HCT116 (cell line): ENCODE measurements around the gene ITPR2. TPM values are rescaled to one million over a fixed set of nuclear protein-coding genes. Genes with fewer than 3 reads are reported as not detected.

Experiments used
- ATAC-seq: fragments of 200-7000 bp; cut with Tn5 transposase; 2 replicates; pipeline ENCODE4 v1.9.1; 2020; ENCODE audit warnings: mild to moderate bottlenecking, moderate library complexity
- BruUV-seq: library from RNA; stranded (reverse); fragments of 400-500 nt; replicated peaks from 2 replicates; lab custom pipeline; 2021; lab: Mats Ljungman, UMichigan
- CTCF ChIA-PET: fragments of 300-600 bp; sonication (Branson Sonifier 250); formaldehyde crosslinking; loops from one replicate; lab custom pipeline; 2021; ENCODE audit warnings: antibody characterized with exemption; lab: Charles Lee
- POLR2A ChIA-PET: fragments of 300-600, 350-600 bp; sonication (Branson Sonifier 250); formaldehyde crosslinking; loops from one replicate; lab custom pipeline; 2021; ENCODE audit warnings: antibody characterized with exemption; lab: Charles Lee
- RAD21 ChIA-PET, 2 experiments: fragments of 300-600 bp; sonication (Branson Sonifier 250); formaldehyde crosslinking; loops; one replicate each; lab custom pipeline; 2023; ENCODE audit warnings: low total read pairs in 2 of 2; ENCODE audit not compliant: uncharacterized antibody in 2 of 2, unreplicated experiment in 2 of 2, low non-redundant PET in 1 of 2; lab: Charles Lee
- DNase-seq: peaks from one replicate; pipeline ENCODE4 v3.0.0-alpha.2; 2010; ENCODE audit warnings: low read depth, low spot score
- H2AFZ ChIP-seq: fragments of 200-600 bp; shearing (Covaris generic), sonication (generic); 2 replicates; pipeline ENCODE4 v1.6.1; 2017; ENCODE audit warnings: low read depth, mixed run types, mixed read lengths, antibody characterized with exemption, low read length; ENCODE audit not compliant: poor library complexity, severe bottlenecking
- H3K27ac ChIP-seq: 2 replicates; pipeline ENCODE4 v1.5.1; 2012; ENCODE audit warnings: low read depth, low read length
- H3K27me3 ChIP-seq: fragments of 200-600 bp; sonication (generic); 2 replicates; pipeline ENCODE4 v1.6.1; 2016; ENCODE audit warnings: mixed run types, low read length, mixed read lengths; ENCODE audit not compliant: insufficient read depth
- H3K36me3 ChIP-seq, 2 experiments: fragments of 200-500 bp in 1 of 2; fragments of 200-600 bp in 1 of 2; sonication (Bioruptor generic) in 1 of 2; sonication (generic) in 1 of 2; 2 replicates each; pipeline versions ENCODE4 v1.5.1 to v1.6.1; 2014 to 2016; ENCODE audit warnings: low read length in 2 of 2, inconsistent platforms in 1 of 2, mixed read lengths in 1 of 2, mixed run types in 1 of 2; ENCODE audit not compliant: insufficient read depth in 2 of 2, control insufficient read depth in 1 of 2
- H3K4me1 ChIP-seq, 2 experiments: fragments of 200-600 bp in 1 of 2; sonication (generic) in 1 of 2; 2 replicates each; pipeline versions ENCODE4 v1.5.1 to v1.6.1; 2012 to 2017; ENCODE audit warnings: low read length in 2 of 2, inconsistent platforms in 1 of 2, mild to moderate bottlenecking in 1 of 2, mixed read lengths in 1 of 2, mixed run types in 1 of 2, moderate library complexity in 1 of 2; ENCODE audit not compliant: insufficient read depth in 2 of 2, control insufficient read depth in 1 of 2
- H3K4me2 ChIP-seq: fragments of 200-600 bp; sonication (generic); 2 replicates; pipeline ENCODE4 v1.6.1; 2017; ENCODE audit warnings: mixed run types, low read length, mixed read lengths
- H3K4me3 ChIP-seq, 2 experiments: fragments of 200-600 bp in 1 of 2; sonication (generic) in 1 of 2; replicated peaks in 1 of 2; 2 replicates each; pipeline ENCODE4 v1.5.1; 2011 to 2016; ENCODE audit warnings: low read length in 2 of 2, control low read depth in 1 of 2, low read depth in 1 of 2, mild to moderate bottlenecking in 1 of 2, mixed read lengths in 1 of 2, mixed run types in 1 of 2
- H3K79me2 ChIP-seq: fragments of 200-600 bp; sonication (generic); 2 replicates; pipeline ENCODE4 v1.6.1; 2017; ENCODE audit warnings: mild to moderate bottlenecking, mixed run types, low read length, moderate library complexity, mixed read lengths; ENCODE audit not compliant: insufficient read depth
- H3K9ac ChIP-seq: fragments of 200-600 bp; sonication (generic); 2 replicates; pipeline ENCODE4 v1.6.1; 2016; ENCODE audit warnings: low read length, mixed read lengths
- H3K9me2 ChIP-seq: fragments of 200-600 bp; sonication (generic), shearing (Covaris generic); 2 replicates; pipeline ENCODE4 v1.6.1; 2017; ENCODE audit warnings: mixed run types, mild to moderate bottlenecking, moderate library complexity; ENCODE audit not compliant: insufficient read depth
- H3K9me3 ChIP-seq, 2 experiments: fragments of 200-500 bp in 1 of 2; fragments of 200-600 bp in 1 of 2; sonication (Bioruptor generic) in 1 of 2; sonication (generic) in 1 of 2; 2 replicates each; pipeline ENCODE4 v1.6.1; 2014 to 2017; ENCODE audit warnings: low read length in 2 of 2, mixed read lengths in 2 of 2, inconsistent platforms in 1 of 2, low read depth in 1 of 2, mild to moderate bottlenecking in 1 of 2, mixed run types in 1 of 2, moderate library complexity in 1 of 2; ENCODE audit not compliant: control insufficient read depth in 1 of 2, insufficient read depth in 1 of 2
- H4K20me1 ChIP-seq: fragments of 200-600 bp; sonication (generic), shearing (Covaris generic); 2 replicates; pipeline ENCODE4 v1.6.1; 2017; ENCODE audit warnings: mixed run types, mild to moderate bottlenecking, moderate library complexity; ENCODE audit not compliant: insufficient read depth
- CBX3 ChIP-seq: IDR thresholded peaks from 2 replicates; pipeline ENCODE4 v1.6.1; 2012; ENCODE audit warnings: low read depth
- CEBPB ChIP-seq: IDR thresholded peaks from 2 replicates; pipeline ENCODE4 v1.6.1; 2012; ENCODE audit warnings: low read depth
- EGR1 ChIP-seq: IDR thresholded peaks from 2 replicates; pipeline ENCODE4 v1.6.1; 2012; ENCODE audit warnings: low read depth
- ELF1 ChIP-seq: IDR thresholded peaks from 2 replicates; pipeline ENCODE4 v1.6.1; 2012; ENCODE audit warnings: low read depth, borderline replicate concordance
- JUND ChIP-seq: IDR thresholded peaks from 2 replicates; pipeline ENCODE4 v1.6.1; 2012
- POLR2AphosphoS5 ChIP-seq: IDR thresholded peaks from 2 replicates; pipeline ENCODE4 v1.6.1; 2011; ENCODE audit warnings: mild to moderate bottlenecking, low read depth, low read length, moderate library complexity
- RAD21 ChIP-seq: IDR thresholded peaks from 2 replicates; pipeline ENCODE4 v1.6.1; 2012; ENCODE audit warnings: low read depth, mild to moderate bottlenecking
- SP1 ChIP-seq: IDR thresholded peaks from 2 replicates; pipeline ENCODE4 v1.6.1; 2012; ENCODE audit warnings: low read depth
- SRF ChIP-seq: IDR thresholded peaks from 2 replicates; pipeline ENCODE4 v1.6.1; 2012; ENCODE audit warnings: low read depth
- TCF7L2 ChIP-seq: IDR thresholded peaks from 2 replicates; pipeline ENCODE4 v1.7.0; 2011; ENCODE audit warnings: borderline replicate concordance, inconsistent platforms; ENCODE audit not compliant: insufficient read depth, insufficient read length; ENCODE audit errors: extremely low read depth
- ZFX ChIP-seq: fragments of 450-650 bp; IDR thresholded peaks from 2 replicates; pipeline ENCODE4 v1.6.1; 2017
- ZNF274 ChIP-seq: fragments of 200-500 bp; sonication (Bioruptor generic); IDR thresholded peaks from 2 replicates; pipeline ENCODE4 v1.6.1; 2014; ENCODE audit warnings: mild to moderate bottlenecking, low read depth, low read length, inconsistent platforms
- intact Hi-C: fragments of 100-400 bp; cut with micrococcal nuclease; formaldehyde crosslinking; loops from 2 replicates; pipeline ENCODE4 v1.10.0; 2022
- total RNA-seq: library from RNA; stranded (reverse); gene quantifications from one replicate; pipeline ENCODE4 v1.2.1, GENCODE V29; 2021; ENCODE audit not compliant: unreplicated experiment
- TF ChIP-seq, protein P1 (sequence below), 3 experiments: fragments of 200-600 bp in 1 of 3; sonication (generic) in 1 of 3; IDR thresholded peaks in 2 of 3; conservative IDR thresholded peaks in 1 of 3; 2 replicates each; pipeline ENCODE4 v1.5.1; 2012 to 2017; ENCODE audit warnings: low read depth in 2 of 3, low read length in 2 of 3, antibody characterized with exemption in 1 of 3, borderline replicate concordance in 1 of 3, control low read depth in 1 of 3, mild to moderate bottlenecking in 1 of 3, mixed read lengths in 1 of 3, mixed run types in 1 of 3, moderate library complexity in 1 of 3; ENCODE audit not compliant: insufficient read depth in 1 of 3

ITPR2 gene
- total RNA-seq, 1 experiment from 2014 or later, result 6.5 TPM

DNA sequence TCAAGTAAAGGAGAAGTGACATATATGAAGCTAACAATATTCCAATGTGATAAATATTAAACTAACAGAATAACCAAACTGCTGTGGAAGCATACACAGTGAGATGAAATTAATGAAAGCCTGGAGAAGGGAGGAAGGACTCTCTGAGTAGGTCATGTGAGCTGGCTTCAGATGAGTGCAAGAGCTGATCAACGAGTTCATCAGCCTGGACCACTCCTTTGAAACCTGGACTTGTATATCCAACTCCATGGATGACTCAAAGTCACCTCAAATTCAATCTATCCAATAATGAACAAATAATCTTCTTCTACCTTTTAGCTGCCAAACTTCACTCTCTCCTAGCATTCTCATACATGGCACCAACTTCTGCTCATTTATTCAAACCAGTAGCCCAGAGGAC lies 391.6 kb downstream of the ITPR2 start:
- Histone ChIP-seq H3K9me3 (no peaks in the 10 kb centered on the region), H4K20me1 (no peaks in the 10 kb centered on the region), H3K4me3 (no peak overlapping the region), H3K4me1 (no peaks in the 10 kb centered on the region), H3K27ac (no peak overlapping the region), H3K27me3 (no peaks in the 10 kb centered on the region), H3K79me2 (no peaks in the 10 kb centered on the region), H3K9ac (no peak overlapping the region), H3K9me2 (no peaks in the 10 kb centered on the region), H3K36me3 (no peaks in the 10 kb centered on the region), H2AFZ (no peak overlapping the region), H3K4me2 (no peak overlapping the region)
- ATAC-seq (no peak), DNase-seq (no peak)
- RAD21 ChIA-PET, result no interaction called here
- POLR2A ChIA-PET, result no interaction called here
- intact Hi-C loops, result no loop called here
- CTCF ChIA-PET, result no interaction called here
- no TSS peak for BruUV-seq
- no peak for TF ChIP-seq RAD21
- TF ChIP-seq ZFX, result no peak
- no peak for TF ChIP-seq TCF7L2
- TF ChIP-seq, protein P1, sequence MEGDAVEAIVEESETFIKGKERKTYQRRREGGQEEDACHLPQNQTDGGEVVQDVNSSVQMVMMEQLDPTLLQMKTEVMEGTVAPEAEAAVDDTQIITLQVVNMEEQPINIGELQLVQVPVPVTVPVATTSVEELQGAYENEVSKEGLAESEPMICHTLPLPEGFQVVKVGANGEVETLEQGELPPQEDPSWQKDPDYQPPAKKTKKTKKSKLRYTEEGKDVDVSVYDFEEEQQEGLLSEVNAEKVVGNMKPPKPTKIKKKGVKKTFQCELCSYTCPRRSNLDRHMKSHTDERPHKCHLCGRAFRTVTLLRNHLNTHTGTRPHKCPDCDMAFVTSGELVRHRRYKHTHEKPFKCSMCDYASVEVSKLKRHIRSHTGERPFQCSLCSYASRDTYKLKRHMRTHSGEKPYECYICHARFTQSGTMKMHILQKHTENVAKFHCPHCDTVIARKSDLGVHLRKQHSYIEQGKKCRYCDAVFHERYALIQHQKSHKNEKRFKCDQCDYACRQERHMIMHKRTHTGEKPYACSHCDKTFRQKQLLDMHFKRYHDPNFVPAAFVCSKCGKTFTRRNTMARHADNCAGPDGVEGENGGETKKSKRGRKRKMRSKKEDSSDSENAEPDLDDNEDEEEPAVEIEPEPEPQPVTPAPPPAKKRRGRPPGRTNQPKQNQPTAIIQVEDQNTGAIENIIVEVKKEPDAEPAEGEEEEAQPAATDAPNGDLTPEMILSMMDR (IDR thresholded peaks at IDR 0.05 in 2 of 3, conservative IDR thresholded peaks at IDR 0.05 in 1 of 3; ENCODE audit: borderline replicate concordance in 1 of 3, insufficient read depth in 1 of 3, low read depth in 2 of 3, low read length in 2 of 3), result no peak
- no peak for TF ChIP-seq ZNF274
- no peak for TF ChIP-seq CEBPB
- TF ChIP-seq EGR1, result no peak
- no peak for TF ChIP-seq SRF
- no peak for TF ChIP-seq POLR2AphosphoS5
- TF ChIP-seq JUND, result no peak
- no peak for TF ChIP-seq SP1
- TF ChIP-seq CBX3, result no peak
- TF ChIP-seq ELF1, result no peak
- TF ChIP-seq, all 23 proteins: peak for 0
